ENCODE data around the gene SSR2.

DNA sequence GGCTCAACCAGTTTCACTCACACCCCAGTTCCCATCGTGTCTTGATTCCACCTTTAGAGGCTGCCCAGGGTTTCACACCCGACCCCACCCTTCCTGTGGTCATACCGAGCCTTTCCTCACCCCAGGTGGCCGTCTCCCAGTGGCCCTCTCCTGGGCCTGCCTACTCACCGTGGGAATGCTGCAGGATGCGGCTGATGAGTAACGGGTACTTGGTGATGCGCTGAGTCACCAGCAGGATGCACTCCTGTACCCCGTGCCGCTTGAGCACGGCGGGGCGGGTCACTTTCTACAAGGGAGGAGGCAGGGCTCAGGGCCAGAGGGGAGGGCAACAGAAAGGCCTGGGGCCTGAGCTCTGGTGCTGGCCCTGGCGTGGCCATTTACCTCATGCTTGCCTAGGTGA is 58.8 kb downstream of the SSR2 start:
- TF ChIP-seq, protein P1, sequence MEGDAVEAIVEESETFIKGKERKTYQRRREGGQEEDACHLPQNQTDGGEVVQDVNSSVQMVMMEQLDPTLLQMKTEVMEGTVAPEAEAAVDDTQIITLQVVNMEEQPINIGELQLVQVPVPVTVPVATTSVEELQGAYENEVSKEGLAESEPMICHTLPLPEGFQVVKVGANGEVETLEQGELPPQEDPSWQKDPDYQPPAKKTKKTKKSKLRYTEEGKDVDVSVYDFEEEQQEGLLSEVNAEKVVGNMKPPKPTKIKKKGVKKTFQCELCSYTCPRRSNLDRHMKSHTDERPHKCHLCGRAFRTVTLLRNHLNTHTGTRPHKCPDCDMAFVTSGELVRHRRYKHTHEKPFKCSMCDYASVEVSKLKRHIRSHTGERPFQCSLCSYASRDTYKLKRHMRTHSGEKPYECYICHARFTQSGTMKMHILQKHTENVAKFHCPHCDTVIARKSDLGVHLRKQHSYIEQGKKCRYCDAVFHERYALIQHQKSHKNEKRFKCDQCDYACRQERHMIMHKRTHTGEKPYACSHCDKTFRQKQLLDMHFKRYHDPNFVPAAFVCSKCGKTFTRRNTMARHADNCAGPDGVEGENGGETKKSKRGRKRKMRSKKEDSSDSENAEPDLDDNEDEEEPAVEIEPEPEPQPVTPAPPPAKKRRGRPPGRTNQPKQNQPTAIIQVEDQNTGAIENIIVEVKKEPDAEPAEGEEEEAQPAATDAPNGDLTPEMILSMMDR (IDR thresholded peaks at IDR 0.05 in 8 of 11, conservative IDR thresholded peaks at IDR 0.05 in 3 of 11) = peak in 6 of 11 experiments; percentile 22 to 44 (median 34)
- TF ChIP-seq POLR2A (IDR thresholded peaks at IDR 0.05) = no peak
- peak; percentile 75 to 83 (median 82) for TF ChIP-seq POLR2AphosphoS5 (IDR thresholded peaks at IDR 0.05)
